ENCODE measurements around the gene MAP1LC3B2. TPM values are rescaled to one million over a fixed set of nuclear protein-coding genes. Genes with fewer than 3 reads are reported as not detected.

MAP1LC3B2 gene
- total RNA-seq, 1 donor from 2014 or later = not detected

GRCh38 chr12:116603546-116604177 lies 44.5 kb downstream of the MAP1LC3B2 start:
- DNase-seq (no peak), ATAC-seq (no peak)
- intact Hi-C loops (cut with DNase I) = no loop called here

GRCh38 chr12:116604178-116604895 lies 45.2 kb downstream of the MAP1LC3B2 start:
- no peaks in the 10 kb centered on the region for H3K36me3 ChIP-seq
- no peak overlapping the region for H3K27ac ChIP-seq
- H3K4me1 ChIP-seq = peaks cover 5% of the 10 kb centered on the region
- no peak for TF ChIP-seq CTCF (IDR thresholded peaks at IDR 0.05)
- H3K4me3 ChIP-seq = peak overlapping the region; percentile 8
- H3K27me3 ChIP-seq = no peaks in the 10 kb centered on the region
- no peak for ATAC-seq
- no peaks in the 10 kb centered on the region for H3K9me3 ChIP-seq
- no peak for DNase-seq
- intact Hi-C loops (cut with DNase I) = no loop called here

More at GRCh38 chr12:116603546-116604177, 44.5 kb downstream of the MAP1LC3B2 start:
- no peak overlapping the region for H3K4me3 ChIP-seq
- H3K27me3 ChIP-seq = no peaks in the 10 kb centered on the region
- H3K36me3 ChIP-seq = no peaks in the 10 kb centered on the region
- TF ChIP-seq CTCF (IDR thresholded peaks at IDR 0.05) = no peak
- H3K27ac ChIP-seq = no peak overlapping the region
- peaks cover 4% of the 10 kb centered on the region for H3K4me1 ChIP-seq
- no peaks in the 10 kb centered on the region for H3K9me3 ChIP-seq

GRCh38 chr12:116604951-116605641 lies 45.9 kb downstream of the MAP1LC3B2 start:
- no peak for DNase-seq
- peak overlapping the region; percentile 8 for H3K4me3 ChIP-seq
- intact Hi-C loops (cut with DNase I) = no loop called here
- H3K9me3 ChIP-seq = no peaks in the 10 kb centered on the region
- no peak overlapping the region for H3K27ac ChIP-seq
- H3K27me3 ChIP-seq = no peaks in the 10 kb centered on the region
- no peak for TF ChIP-seq CTCF (IDR thresholded peaks at IDR 0.05)
- ATAC-seq = no peak
- H3K36me3 ChIP-seq = no peaks in the 10 kb centered on the region
- peaks cover 7% of the 10 kb centered on the region for H3K4me1 ChIP-seq

- Histone ChIP-seq H3K27me3 (no peaks in the 10 kb centered on the region), H3K9me3 (no peaks in the 10 kb centered on the region), H3K4me3 (no peak overlapping the region), H3K4me1 (peaks cover 7% of the 10 kb centered on the region), H3K36me3 (no peaks in the 10 kb centered on the region), H3K27ac (no peak overlapping the region)
- DNase-seq = no peak
- intact Hi-C loops (cut with DNase I) = no loop called here
- ATAC-seq = no peak
- TF ChIP-seq CTCF (IDR thresholded peaks at IDR 0.05) = no peak
Observed at GRCh38 chr12:116606397-116606796, 47.2 kb downstream of the MAP1LC3B2 start.

- no peaks in the 10 kb centered on the region for H3K36me3 ChIP-seq
- TF ChIP-seq CTCF (IDR thresholded peaks at IDR 0.05) = no peak
- H3K4me1 ChIP-seq = peaks cover 7% of the 10 kb centered on the region
- no peaks in the 10 kb centered on the region for H3K9me3 ChIP-seq
- DNase-seq = no peak
- no peak for ATAC-seq
- intact Hi-C loops (cut with DNase I) = no loop called here
- no peak overlapping the region for H3K27ac ChIP-seq
- no peaks in the 10 kb centered on the region for H3K27me3 ChIP-seq
- no peak overlapping the region for H3K4me3 ChIP-seq
Observed at GRCh38 chr12:116607039-116607438, 47.9 kb downstream of the MAP1LC3B2 start.

All from upper lobe of right lung (tissue), 1 donor.